ENCODE results near the gene MRPL48.
"Not testable (repeated sequence)": the region's sequence is repeated elsewhere in the genome, so short reads cannot be mapped to it uniquely, and the experiment has no call there.

DNA sequence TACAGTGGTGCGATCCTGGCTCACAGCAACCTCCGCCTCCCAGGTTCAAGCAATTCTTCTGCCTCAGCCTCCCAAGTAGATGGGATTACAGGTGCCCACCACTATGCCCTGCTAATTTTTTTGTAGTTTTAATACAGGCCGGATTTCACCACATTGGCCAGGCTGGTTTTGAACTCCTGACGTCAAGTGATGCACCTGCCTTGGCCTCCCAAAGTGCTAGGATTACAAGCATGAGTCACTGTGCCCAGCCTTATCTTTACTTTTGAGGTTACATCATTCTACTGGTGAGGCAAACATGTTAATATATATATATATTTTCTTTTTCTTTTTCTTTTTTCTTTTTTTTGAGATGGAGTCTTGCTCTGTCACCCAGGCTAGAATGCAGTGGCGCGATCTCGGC is 16.9 kb upstream of the MRPL48 start:
- TF ChIP-seq, protein P1, sequence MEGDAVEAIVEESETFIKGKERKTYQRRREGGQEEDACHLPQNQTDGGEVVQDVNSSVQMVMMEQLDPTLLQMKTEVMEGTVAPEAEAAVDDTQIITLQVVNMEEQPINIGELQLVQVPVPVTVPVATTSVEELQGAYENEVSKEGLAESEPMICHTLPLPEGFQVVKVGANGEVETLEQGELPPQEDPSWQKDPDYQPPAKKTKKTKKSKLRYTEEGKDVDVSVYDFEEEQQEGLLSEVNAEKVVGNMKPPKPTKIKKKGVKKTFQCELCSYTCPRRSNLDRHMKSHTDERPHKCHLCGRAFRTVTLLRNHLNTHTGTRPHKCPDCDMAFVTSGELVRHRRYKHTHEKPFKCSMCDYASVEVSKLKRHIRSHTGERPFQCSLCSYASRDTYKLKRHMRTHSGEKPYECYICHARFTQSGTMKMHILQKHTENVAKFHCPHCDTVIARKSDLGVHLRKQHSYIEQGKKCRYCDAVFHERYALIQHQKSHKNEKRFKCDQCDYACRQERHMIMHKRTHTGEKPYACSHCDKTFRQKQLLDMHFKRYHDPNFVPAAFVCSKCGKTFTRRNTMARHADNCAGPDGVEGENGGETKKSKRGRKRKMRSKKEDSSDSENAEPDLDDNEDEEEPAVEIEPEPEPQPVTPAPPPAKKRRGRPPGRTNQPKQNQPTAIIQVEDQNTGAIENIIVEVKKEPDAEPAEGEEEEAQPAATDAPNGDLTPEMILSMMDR (IDR thresholded peaks at IDR 0.05) = not testable (repeated sequence)
- TF ChIP-seq EZH2 (IDR thresholded peaks at IDR 0.05; ENCODE audit: borderline replicate concordance, insufficient read depth, low read depth, low read length, poor library complexity, severe bottlenecking) = not testable (repeated sequence)
